Upper lobe of left lung (tissue), 4 donors: ENCODE measurements around the gene GPSM1.

ENCODE experiments used
- POLR2A ChIP-seq, 4 donors: fragments of 450-650 bp; IDR thresholded peaks; one replicate each; pipeline ENCODE4 v1.5.1; 2016 to 2017; ENCODE audit warnings: antibody characterized with exemption in 4 of 4, mild to moderate bottlenecking in 2 of 4
- POLR2AphosphoS5 ChIP-seq, 2 donors: sonication (generic); formaldehyde crosslinking; IDR thresholded peaks; one replicate each; pipeline ENCODE4 v1.5.1; 2017; ENCODE audit warnings: antibody characterized with exemption in 2 of 2
- TF ChIP-seq, protein P1 (sequence below), 6 experiments: fragments of 450-650 bp in 4 of 6; fragments of 200-600 bp in 2 of 6; sonication (generic) in 2 of 6; IDR thresholded peaks; one replicate each; pipeline ENCODE4 v1.5.1; 2016 to 2019; ENCODE audit warnings: antibody characterized with exemption in 6 of 6

DNA sequence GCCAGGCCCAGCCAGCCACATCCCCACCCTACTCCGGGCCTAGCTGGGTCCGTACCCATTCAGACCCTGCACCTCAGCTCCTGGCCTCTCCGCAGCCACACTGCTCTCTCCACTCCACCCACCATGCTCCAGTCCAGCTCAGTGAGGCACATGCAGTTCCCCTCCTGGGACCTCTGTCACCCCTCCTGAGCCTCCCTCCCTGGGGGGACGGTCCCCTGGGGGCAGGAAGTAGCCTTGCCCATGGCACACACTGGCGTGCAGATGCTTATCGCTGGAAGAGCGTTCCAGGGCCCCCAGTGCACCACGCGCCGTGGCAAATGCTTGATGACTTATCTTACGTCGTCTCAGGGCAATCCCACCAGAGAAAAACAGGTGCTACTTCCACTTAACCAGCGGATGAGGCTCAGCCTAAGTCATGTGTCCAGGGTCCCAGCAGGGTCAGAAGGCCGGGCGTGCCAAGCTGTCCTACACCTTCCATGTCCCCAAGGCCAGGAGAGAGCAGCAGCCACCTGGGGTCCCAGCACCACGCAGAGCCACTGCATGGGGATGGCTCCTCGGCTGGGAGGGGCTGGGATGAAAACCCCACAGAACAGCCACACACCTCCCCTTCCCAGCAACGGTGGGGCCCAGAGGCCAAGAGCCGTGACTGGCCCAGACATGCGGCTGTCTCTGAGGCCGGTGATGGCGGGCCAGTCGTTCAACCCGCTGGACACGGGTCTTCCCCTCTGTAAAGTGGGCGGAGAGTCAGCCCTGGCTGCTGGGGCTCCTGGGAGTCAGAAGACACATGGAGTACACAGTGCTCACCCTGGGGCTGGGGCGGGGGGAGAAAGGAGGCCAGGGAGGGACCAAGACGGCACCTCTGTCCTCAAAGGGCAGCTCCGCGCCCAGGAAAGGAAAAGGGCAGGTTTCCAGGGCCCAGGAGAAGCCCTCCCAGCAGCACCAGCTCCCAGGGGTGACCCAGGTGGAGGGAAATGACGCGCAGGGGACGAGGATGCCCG is 20.8 kb upstream of the GPSM1 start:
- TF ChIP-seq, protein P1, sequence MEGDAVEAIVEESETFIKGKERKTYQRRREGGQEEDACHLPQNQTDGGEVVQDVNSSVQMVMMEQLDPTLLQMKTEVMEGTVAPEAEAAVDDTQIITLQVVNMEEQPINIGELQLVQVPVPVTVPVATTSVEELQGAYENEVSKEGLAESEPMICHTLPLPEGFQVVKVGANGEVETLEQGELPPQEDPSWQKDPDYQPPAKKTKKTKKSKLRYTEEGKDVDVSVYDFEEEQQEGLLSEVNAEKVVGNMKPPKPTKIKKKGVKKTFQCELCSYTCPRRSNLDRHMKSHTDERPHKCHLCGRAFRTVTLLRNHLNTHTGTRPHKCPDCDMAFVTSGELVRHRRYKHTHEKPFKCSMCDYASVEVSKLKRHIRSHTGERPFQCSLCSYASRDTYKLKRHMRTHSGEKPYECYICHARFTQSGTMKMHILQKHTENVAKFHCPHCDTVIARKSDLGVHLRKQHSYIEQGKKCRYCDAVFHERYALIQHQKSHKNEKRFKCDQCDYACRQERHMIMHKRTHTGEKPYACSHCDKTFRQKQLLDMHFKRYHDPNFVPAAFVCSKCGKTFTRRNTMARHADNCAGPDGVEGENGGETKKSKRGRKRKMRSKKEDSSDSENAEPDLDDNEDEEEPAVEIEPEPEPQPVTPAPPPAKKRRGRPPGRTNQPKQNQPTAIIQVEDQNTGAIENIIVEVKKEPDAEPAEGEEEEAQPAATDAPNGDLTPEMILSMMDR (IDR thresholded peaks at IDR 0.05), result no peak
- TF ChIP-seq POLR2AphosphoS5 (IDR thresholded peaks at IDR 0.05) (no peak), POLR2A (IDR thresholded peaks at IDR 0.05) (no peak)
